H1 (cell line): ENCODE data around the gene SMAP2.

Source experiments
- POLR2A ChIP-seq, 2 experiments: IDR thresholded peaks; 1 replicate in 1 of 2; 2 replicates in 1 of 2; pipeline ENCODE4 v1.6.1; 2011; ENCODE audit warnings: low read depth in 2 of 2, low read length in 2 of 2, mild to moderate bottlenecking in 2 of 2; ENCODE audit errors: control extremely low read depth in 1 of 2
- RAD21 ChIP-seq, 2 experiments: IDR thresholded peaks in 1 of 2; conservative IDR thresholded peaks in 1 of 2; 2 replicates each; pipeline ENCODE4 v1.6.1; 2011; ENCODE audit warnings: low read depth in 2 of 2, low read length in 2 of 2, improper control_type of control experiment in 1 of 2, inconsistent platforms in 1 of 2, mild to moderate bottlenecking in 1 of 2, moderate library complexity in 1 of 2
- TF ChIP-seq, protein P1 (sequence below), 3 experiments: IDR thresholded peaks; 1 replicate in 2 of 3; 2 replicates in 1 of 3; pipeline versions ENCODE4 v1.5.1 to v1.6.1; 2011; ENCODE audit warnings: low read length in 3 of 3, mild to moderate bottlenecking in 3 of 3, inconsistent platforms in 2 of 3, low read depth in 1 of 3, moderate library complexity in 1 of 3; ENCODE audit not compliant: insufficient read depth in 1 of 3; ENCODE audit errors: control extremely low read depth in 1 of 3

DNA sequence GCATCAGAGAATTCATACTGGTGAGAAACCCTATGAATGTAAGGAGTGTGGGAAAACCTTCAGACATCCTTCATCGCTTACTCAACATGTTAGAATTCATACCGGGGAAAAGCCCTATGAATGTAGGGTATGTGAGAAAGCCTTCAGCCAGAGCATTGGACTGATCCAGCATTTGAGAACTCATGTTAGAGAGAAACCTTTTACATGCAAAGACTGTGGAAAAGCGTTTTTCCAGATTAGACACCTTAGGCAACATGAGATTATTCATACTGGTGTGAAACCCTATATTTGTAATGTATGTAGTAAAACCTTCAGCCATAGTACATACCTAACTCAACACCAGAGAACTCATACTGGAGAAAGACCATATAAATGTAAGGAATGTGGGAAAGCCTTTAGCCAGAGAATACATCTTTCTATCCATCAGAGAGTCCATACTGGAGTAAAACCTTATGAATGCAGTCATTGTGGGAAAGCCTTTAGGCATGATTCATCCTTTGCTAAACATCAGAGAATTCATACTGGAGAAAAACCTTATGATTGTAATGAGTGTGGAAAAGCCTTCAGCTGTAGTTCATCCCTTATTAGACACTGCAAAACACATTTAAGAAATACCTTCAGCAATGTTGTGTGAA, 89.5 kb downstream of the SMAP2 start:
- TF ChIP-seq, protein P1, sequence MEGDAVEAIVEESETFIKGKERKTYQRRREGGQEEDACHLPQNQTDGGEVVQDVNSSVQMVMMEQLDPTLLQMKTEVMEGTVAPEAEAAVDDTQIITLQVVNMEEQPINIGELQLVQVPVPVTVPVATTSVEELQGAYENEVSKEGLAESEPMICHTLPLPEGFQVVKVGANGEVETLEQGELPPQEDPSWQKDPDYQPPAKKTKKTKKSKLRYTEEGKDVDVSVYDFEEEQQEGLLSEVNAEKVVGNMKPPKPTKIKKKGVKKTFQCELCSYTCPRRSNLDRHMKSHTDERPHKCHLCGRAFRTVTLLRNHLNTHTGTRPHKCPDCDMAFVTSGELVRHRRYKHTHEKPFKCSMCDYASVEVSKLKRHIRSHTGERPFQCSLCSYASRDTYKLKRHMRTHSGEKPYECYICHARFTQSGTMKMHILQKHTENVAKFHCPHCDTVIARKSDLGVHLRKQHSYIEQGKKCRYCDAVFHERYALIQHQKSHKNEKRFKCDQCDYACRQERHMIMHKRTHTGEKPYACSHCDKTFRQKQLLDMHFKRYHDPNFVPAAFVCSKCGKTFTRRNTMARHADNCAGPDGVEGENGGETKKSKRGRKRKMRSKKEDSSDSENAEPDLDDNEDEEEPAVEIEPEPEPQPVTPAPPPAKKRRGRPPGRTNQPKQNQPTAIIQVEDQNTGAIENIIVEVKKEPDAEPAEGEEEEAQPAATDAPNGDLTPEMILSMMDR (IDR thresholded peaks at IDR 0.05; ENCODE audit: control extremely low read depth in 1 of 3, insufficient read depth in 1 of 3, low read depth in 1 of 3, low read length in 3 of 3), result no peak
- TF ChIP-seq POLR2A (IDR thresholded peaks at IDR 0.05; ENCODE audit: control extremely low read depth in 1 of 2, low read depth in 2 of 2, low read length in 2 of 2) (no peak), RAD21 (IDR thresholded peaks at IDR 0.05 in 1 of 2, conservative IDR thresholded peaks at IDR 0.05 in 1 of 2; ENCODE audit: low read depth in 2 of 2, low read length in 2 of 2) (no peak)
